Effector memory CD4-positive, alpha-beta T cell (primary cell): ENCODE measurements around the gene WDR20.

ENCODE experiments used
- DNase-seq, 3 donors: peaks; one replicate each; pipeline ENCODE4 v3.0.0-alpha.2; 2020
- H3K27ac ChIP-seq: 2 replicates; pipeline ENCODE4 v1.7.0; 2013; ENCODE audit warnings: mild to moderate bottlenecking, low read length, moderate library complexity; ENCODE audit not compliant: insufficient read depth, poor library complexity, severe bottlenecking
- H3K27me3 ChIP-seq: replicated peaks from 2 replicates; pipeline ENCODE4 v1.7.0; 2013; ENCODE audit warnings: mild to moderate bottlenecking, low read length; ENCODE audit not compliant: insufficient read depth, control insufficient read depth, poor library complexity, severe bottlenecking
- H3K36me3 ChIP-seq: 2 replicates; pipeline ENCODE4 v1.7.0; 2013; ENCODE audit warnings: mild to moderate bottlenecking, low read length, moderate library complexity; ENCODE audit not compliant: control insufficient read depth, insufficient read depth
- H3K4me1 ChIP-seq: 2 replicates; pipeline ENCODE4 v1.7.0; 2013; ENCODE audit warnings: low read length, mild to moderate bottlenecking; ENCODE audit not compliant: control insufficient read depth, insufficient read depth, poor library complexity, severe bottlenecking
- H3K4me3 ChIP-seq: 2 replicates; pipeline ENCODE4 v1.7.0; 2013; ENCODE audit warnings: low read length, low read depth, mild to moderate bottlenecking; ENCODE audit not compliant: insufficient read depth, poor library complexity, severe bottlenecking
- H3K9me3 ChIP-seq: 2 replicates; pipeline ENCODE4 v1.7.0; 2013; ENCODE audit warnings: mild to moderate bottlenecking, low read length, moderate library complexity; ENCODE audit not compliant: control insufficient read depth

Gene WDR20

DNA sequence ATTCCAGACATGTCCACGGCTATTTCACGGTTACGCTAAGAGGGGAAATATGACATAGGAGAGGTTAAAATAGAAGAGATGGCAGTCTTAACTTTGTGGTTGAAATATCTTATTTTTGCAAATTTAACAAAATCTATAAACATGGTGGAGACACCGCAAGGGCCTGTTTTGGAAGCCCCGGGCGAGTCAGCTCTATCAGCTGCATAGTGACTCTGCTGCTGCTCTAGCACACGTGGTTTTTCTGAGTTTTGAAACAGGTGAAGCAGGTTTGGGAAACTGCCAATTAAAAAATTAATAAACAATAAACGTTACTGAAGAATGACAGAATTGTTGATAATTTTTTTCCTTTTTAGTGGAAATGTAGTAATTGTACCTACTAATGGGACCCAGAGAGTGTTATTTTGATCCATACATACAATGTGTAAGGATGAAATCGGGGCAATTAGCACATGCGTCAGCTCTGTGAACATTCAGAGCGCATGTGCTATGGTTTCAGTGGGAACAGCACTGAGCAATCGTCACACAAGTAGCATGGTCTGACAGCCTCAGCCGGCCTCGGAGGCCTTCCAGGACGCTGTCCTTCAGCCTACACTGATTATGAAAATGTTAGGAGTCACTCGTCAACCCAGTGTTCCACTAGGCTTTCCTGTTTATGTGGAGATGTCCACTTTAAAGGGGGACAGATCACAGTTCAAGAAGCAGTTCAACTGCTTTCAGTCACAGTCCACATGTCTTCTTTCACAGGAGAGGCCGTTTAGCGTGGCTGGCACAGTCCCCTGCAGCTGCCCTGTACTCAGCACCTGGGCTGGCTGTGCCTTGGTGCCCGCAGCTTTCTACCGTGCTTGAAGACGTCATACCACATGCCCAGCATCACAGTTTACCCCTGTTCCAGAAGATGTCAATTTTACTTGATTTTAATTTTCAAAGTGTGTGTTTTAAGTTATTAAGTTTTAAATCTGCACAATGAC is 113.4 kb downstream of the WDR20 start:
- Histone ChIP-seq H3K27me3 (no peaks in the 10 kb centered on the region), H3K27ac (no peak overlapping the region), H3K4me1 (no peaks in the 10 kb centered on the region), H3K36me3 (no peaks in the 10 kb centered on the region), H3K4me3 (no peak overlapping the region), H3K9me3 (no peaks in the 10 kb centered on the region)
- no peak for DNase-seq

- no peak overlapping the region for H3K4me3 ChIP-seq
- H3K27ac ChIP-seq, result no peak overlapping the region
- H3K9me3 ChIP-seq, result no peaks in the 10 kb centered on the region
- no peaks in the 10 kb centered on the region for H3K27me3 ChIP-seq
- DNase-seq, result no peak
- H3K36me3 ChIP-seq, result no peaks in the 10 kb centered on the region
- H3K4me1 ChIP-seq, result no peaks in the 10 kb centered on the region
Measured at GRCh38 chr14:102255401-102256190, 115.9 kb downstream of the WDR20 start.

DNA sequence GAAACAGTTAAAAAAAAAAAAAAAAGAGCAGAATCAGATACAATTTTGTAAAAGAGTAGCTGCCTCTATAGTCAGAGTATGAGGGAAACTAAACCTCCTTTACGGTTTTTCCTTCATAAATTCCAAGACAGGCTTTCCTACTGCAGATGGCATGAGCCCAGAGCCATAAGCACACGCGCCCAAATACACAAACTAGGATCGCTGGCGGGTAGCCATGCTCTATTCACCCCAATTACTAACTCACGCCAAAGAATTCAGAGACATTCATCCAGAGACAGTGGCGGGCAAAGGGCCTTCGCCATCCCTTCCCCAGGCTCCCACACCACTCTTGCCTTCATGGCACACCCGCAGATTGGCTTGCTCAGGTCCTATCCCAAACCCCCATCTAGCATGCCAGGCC is 117.0 kb downstream of the WDR20 start:
- H3K27me3 ChIP-seq, result no peaks in the 10 kb centered on the region
- H3K9me3 ChIP-seq, result no peaks in the 10 kb centered on the region
- H3K27ac ChIP-seq, result no peak overlapping the region
- no peaks in the 10 kb centered on the region for H3K36me3 ChIP-seq
- no peaks in the 10 kb centered on the region for H3K4me1 ChIP-seq
- no peak for DNase-seq
- H3K4me3 ChIP-seq, result no peak overlapping the region

DNA sequence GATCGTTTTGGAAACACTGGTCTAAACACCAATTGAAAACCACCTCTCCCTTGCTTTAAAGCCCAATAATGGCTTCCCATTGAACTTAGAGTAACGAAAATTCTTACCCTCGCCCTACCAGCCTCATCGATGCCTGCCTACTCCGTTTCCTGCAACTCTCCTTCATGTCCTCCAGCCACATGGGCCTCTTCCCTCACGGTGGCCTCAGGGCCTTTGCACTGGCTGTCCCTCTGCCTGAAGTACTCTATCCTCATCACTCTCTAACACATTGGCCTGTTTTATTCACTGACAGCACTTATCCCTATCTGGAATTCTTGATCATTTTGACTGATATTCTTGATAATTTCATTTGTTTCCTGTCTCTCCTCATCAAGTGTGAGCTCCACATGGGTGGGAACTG is 118.4 kb downstream of the WDR20 start:
- no peaks in the 10 kb centered on the region for H3K27me3 ChIP-seq
- no peaks in the 10 kb centered on the region for H3K4me1 ChIP-seq
- H3K27ac ChIP-seq, result no peak overlapping the region
- H3K9me3 ChIP-seq, result no peaks in the 10 kb centered on the region
- no peak overlapping the region for H3K4me3 ChIP-seq
- DNase-seq, result no peak
- no peaks in the 10 kb centered on the region for H3K36me3 ChIP-seq
